H1 (cell line): Measurements from ENCODE around the gene EPHA5. TPM values are rescaled to one million over a fixed set of nuclear protein-coding genes. Genes with fewer than 3 reads are reported as not detected.

Experiments used
- CTCF ChIA-PET: fragments of 300-600 bp; sonication (Branson Sonifier 250); formaldehyde crosslinking; loops from one replicate; lab custom pipeline; 2021; ENCODE audit not compliant: partially characterized antibody; lab: Charles Lee
- POLR2A ChIA-PET: fragments of 300-600 bp; sonication (Branson Sonifier 250); formaldehyde crosslinking; loops from one replicate; lab custom pipeline; 2021; ENCODE audit warnings: inconsistent platforms; ENCODE audit not compliant: partially characterized antibody; lab: Charles Lee
- DNase-seq, 2 experiments: peaks; one replicate each; pipeline versions ENCODE4 v3.0.0 to v3.0.0-alpha.2; 2010 to 2022; ENCODE audit warnings: low spot score in 2 of 2, low read depth in 1 of 2, mixed read lengths in 1 of 2
- FAIRE-seq: peaks from 2 replicates; lab custom pipeline; 2011; peaks lifted over from hg19 to GRCh38; lab: Jason Lieb, UNC
- H2AFZ ChIP-seq: 2 replicates; pipeline ENCODE4 v1.8.1; 2012; ENCODE audit warnings: low read length, inconsistent platforms
- H2AK5ac ChIP-seq: 2 replicates; pipeline ENCODE4 v1.6.1; 2013; ENCODE audit warnings: low read depth, low read length
- H2BK120ac ChIP-seq: replicated peaks from 2 replicates; pipeline ENCODE3; 2013; ENCODE audit warnings: low read depth, low read length, inconsistent platforms
- H2BK12ac ChIP-seq: 2 replicates; pipeline ENCODE4 v1.6.1; 2013; ENCODE audit warnings: low read depth, low read length
- H2BK15ac ChIP-seq: 2 replicates; pipeline ENCODE4 v1.6.1; 2013; ENCODE audit warnings: low read length
- H2BK20ac ChIP-seq: 2 replicates; pipeline ENCODE4 v1.6.1; 2013; ENCODE audit warnings: low read length
- H2BK5ac ChIP-seq: 2 replicates; pipeline ENCODE4 v1.6.1; 2013; ENCODE audit warnings: low read depth, low read length
- H3K14ac ChIP-seq: 2 replicates; pipeline ENCODE4 v1.6.1; 2013; ENCODE audit warnings: inconsistent platforms; ENCODE audit not compliant: insufficient read length
- H3K18ac ChIP-seq: 2 replicates; pipeline ENCODE4 v1.6.1; 2013; ENCODE audit warnings: low read length; ENCODE audit errors: extremely low read depth
- H3K23ac ChIP-seq: 2 replicates; pipeline ENCODE4 v1.6.1; 2013; ENCODE audit warnings: inconsistent platforms; ENCODE audit not compliant: insufficient read length
- H3K23me2 ChIP-seq: 2 replicates; pipeline ENCODE4 v1.6.1; 2013; ENCODE audit warnings: low read depth, low read length
- H3K27ac ChIP-seq: 2 replicates; pipeline ENCODE4 v1.6.1; 2011; ENCODE audit warnings: low read depth, low read length, inconsistent platforms
- H3K27me3 ChIP-seq, 4 experiments: replicated peaks in 1 of 4; 1 replicate in 1 of 4; 2 replicates in 3 of 4; pipeline versions ENCODE4 v1.6.1 to v1.8.1; 2011 to 2013; ENCODE audit warnings: low read length in 3 of 4, mild to moderate bottlenecking in 3 of 4, inconsistent platforms in 2 of 4, mixed read lengths in 2 of 4, moderate library complexity in 1 of 4; ENCODE audit not compliant: control insufficient read depth in 3 of 4, insufficient read depth in 3 of 4; ENCODE audit errors: extremely low read depth in 1 of 4
- H3K36me3 ChIP-seq, 4 experiments: 2 replicates each; pipeline versions ENCODE4 v1.6.1 to v1.8.1; 2011 to 2013; ENCODE audit warnings: mild to moderate bottlenecking in 4 of 4, low read length in 3 of 4, moderate library complexity in 2 of 4, control low read depth in 1 of 4, inconsistent platforms in 1 of 4; ENCODE audit not compliant: insufficient read depth in 4 of 4, control insufficient read depth in 2 of 4
- H3K4ac ChIP-seq: replicated peaks from 2 replicates; pipeline ENCODE3; 2013; ENCODE audit warnings: low read length, low read depth, mixed read lengths, inconsistent platforms; ENCODE audit not compliant: insufficient read length
- H3K4me1 ChIP-seq, 4 experiments: replicated peaks in 1 of 4; 1 replicate in 1 of 4; 2 replicates in 3 of 4; pipeline versions ENCODE4 v1.6.1 to v1.8.1; 2011 to 2013; ENCODE audit warnings: low read length in 3 of 4, inconsistent platforms in 2 of 4, mixed read lengths in 1 of 4; ENCODE audit not compliant: insufficient read depth in 4 of 4, control insufficient read depth in 3 of 4
- H3K4me2 ChIP-seq, 2 experiments: 2 replicates each; pipeline versions ENCODE4 v1.6.1 to v1.8.1; 2011 to 2013; ENCODE audit warnings: low read depth in 2 of 2, low read length in 2 of 2, control low read depth in 1 of 2, inconsistent platforms in 1 of 2, mild to moderate bottlenecking in 1 of 2; ENCODE audit not compliant: insufficient read depth in 1 of 2
- H3K4me3 ChIP-seq, 4 experiments: fragments of 200-600, 300-600 bp in 1 of 4; sonication (generic), shearing (Covaris generic), sonication (Bioruptor Twin) in 1 of 4; 2 replicates each; pipeline versions ENCODE4 v1.5.1 to v1.8.1; 2011 to 2016; ENCODE audit warnings: low read length in 4 of 4, low read depth in 3 of 4, control low read depth in 2 of 4, inconsistent platforms in 2 of 4, mild to moderate bottlenecking in 2 of 4, mixed read lengths in 1 of 4, moderate library complexity in 1 of 4; ENCODE audit not compliant: insufficient read depth in 2 of 4; ENCODE audit errors: extremely low read depth in 1 of 4
- H3K56ac ChIP-seq: replicated peaks from 2 replicates; pipeline ENCODE3; 2013; ENCODE audit warnings: low read depth, mild to moderate bottlenecking, mixed read lengths, low read length, inconsistent platforms; ENCODE audit not compliant: insufficient read length
- H3K79me1 ChIP-seq: 2 replicates; pipeline ENCODE4 v1.6.1; 2013; ENCODE audit warnings: low read depth, low read length, control low read depth
- H3K79me2 ChIP-seq, 2 experiments: 2 replicates each; pipeline versions ENCODE4 v1.6.1 to v1.8.1; 2012 to 2013; ENCODE audit warnings: low read length in 2 of 2, mild to moderate bottlenecking in 2 of 2, inconsistent platforms in 1 of 2; ENCODE audit not compliant: insufficient read depth in 2 of 2, control insufficient read depth in 1 of 2
- H3K9ac ChIP-seq, 4 experiments: replicated peaks in 1 of 4; 1 replicate in 1 of 4; 2 replicates in 3 of 4; pipeline versions ENCODE4 v1.6.1 to v1.8.1; 2011 to 2013; ENCODE audit warnings: low read depth in 3 of 4, low read length in 3 of 4, control low read depth in 2 of 4, mild to moderate bottlenecking in 2 of 4, moderate library complexity in 2 of 4, inconsistent platforms in 1 of 4; ENCODE audit errors: extremely low read depth in 1 of 4
- H3K9me3 ChIP-seq, 2 experiments: 2 replicates each; pipeline versions ENCODE4 v1.6.1 to v1.8.1; 2012 to 2013; ENCODE audit warnings: mild to moderate bottlenecking in 2 of 2, moderate library complexity in 2 of 2, control low read depth in 1 of 2, inconsistent platforms in 1 of 2, low read depth in 1 of 2, low read length in 1 of 2, mixed read lengths in 1 of 2; ENCODE audit not compliant: insufficient read depth in 2 of 2
- H4K20me1 ChIP-seq, 2 experiments: replicated peaks in 1 of 2; 2 replicates each; pipeline versions ENCODE3 to v1.8.1; 2011 to 2013; ENCODE audit warnings: inconsistent platforms in 2 of 2, low read length in 2 of 2, mild to moderate bottlenecking in 1 of 2; ENCODE audit not compliant: insufficient read depth in 2 of 2, control insufficient read depth in 1 of 2
- H4K5ac ChIP-seq: 2 replicates; pipeline ENCODE4 v1.6.1; 2013; ENCODE audit warnings: low read length, low read depth, mixed read lengths, inconsistent platforms; ENCODE audit not compliant: insufficient read length
- H4K8ac ChIP-seq: 2 replicates; pipeline ENCODE4 v1.8.0; 2013; ENCODE audit warnings: mild to moderate bottlenecking, moderate library complexity, low read length, inconsistent platforms; ENCODE audit not compliant: insufficient read depth; ENCODE audit errors: extremely low read depth
- H4K91ac ChIP-seq: replicated peaks from 2 replicates; pipeline ENCODE3; 2013; ENCODE audit warnings: low read length, mixed read lengths, inconsistent platforms; ENCODE audit not compliant: insufficient read length
- BACH1 ChIP-seq: IDR thresholded peaks from 2 replicates; pipeline ENCODE4 v1.6.1; 2012; ENCODE audit warnings: low read length, improper control_type of control experiment
- BCL11A ChIP-seq, 2 experiments: IDR thresholded peaks; one replicate each; pipeline ENCODE4 v1.6.1; 2011; ENCODE audit warnings: low read depth in 2 of 2, low read length in 2 of 2, mild to moderate bottlenecking in 2 of 2
- CBX8 ChIP-seq: fragments of 300-800, 300-1000 bp; sonication (generic); IDR thresholded peaks from 2 replicates; pipeline ENCODE4 v1.7.1; 2016; ENCODE audit warnings: low read depth, low read length, borderline replicate concordance
- CHD1 ChIP-seq: IDR thresholded peaks from 2 replicates; pipeline ENCODE4 v1.6.1; 2012; ENCODE audit warnings: low read depth, low read length, improper control_type of control experiment
- CHD2 ChIP-seq: IDR thresholded peaks from 2 replicates; pipeline ENCODE4 v1.6.1; 2012; ENCODE audit warnings: low read length, improper control_type of control experiment
- GTF2F1 ChIP-seq: IDR thresholded peaks from 2 replicates; pipeline ENCODE4 v1.6.1; 2012; ENCODE audit warnings: low read depth, low read length, improper control_type of control experiment, borderline replicate concordance
- JUN ChIP-seq: IDR thresholded peaks from 2 replicates; pipeline ENCODE4 v1.6.1; 2011; ENCODE audit warnings: low read depth, mild to moderate bottlenecking, improper control_type of control experiment, low read length
- JUND ChIP-seq: IDR thresholded peaks from 2 replicates; pipeline ENCODE4 v1.6.1; 2011; ENCODE audit warnings: mild to moderate bottlenecking, improper control_type of control experiment, low read length
- KDM4A ChIP-seq: IDR thresholded peaks from one replicate; pipeline ENCODE4 v1.7.1; 2012; ENCODE audit warnings: low read depth, mild to moderate bottlenecking, moderate library complexity, low read length, inconsistent platforms; ENCODE audit not compliant: severe bottlenecking
- SIRT6 ChIP-seq: IDR thresholded peaks from one replicate; pipeline ENCODE4 v1.7.1; 2012; ENCODE audit warnings: low read length, inconsistent platforms
- SIX5 ChIP-seq: IDR thresholded peaks from 2 replicates; pipeline ENCODE4 v1.6.1; 2011; ENCODE audit warnings: mild to moderate bottlenecking, low read depth, low read length
- SP1 ChIP-seq: IDR thresholded peaks from 2 replicates; pipeline ENCODE4 v1.6.1; 2011; ENCODE audit warnings: low read depth, low read length
- SP4 ChIP-seq: IDR thresholded peaks from 2 replicates; pipeline ENCODE4 v1.6.1; 2012; ENCODE audit warnings: low read length, inconsistent platforms
- SRF ChIP-seq: IDR thresholded peaks from 2 replicates; pipeline ENCODE4 v1.6.1; 2011; ENCODE audit warnings: mild to moderate bottlenecking, low read depth, low read length, moderate library complexity
- WGBS, 2 experiments: shearing (Covaris generic) in 1 of 2; methylation state at CpG; one replicate each; pipeline versions ENCODE4 v1.1.6 to v1.1.7; 2013 to 2015; ENCODE audit warnings: low lambda C conversion rate in 2 of 2, mixed read lengths in 2 of 2, inconsistent platforms in 1 of 2, low coverage in 1 of 2, missing lambda C conversion rate in 1 of 2; ENCODE audit not compliant: insufficient replicate concordance in 2 of 2, insufficient coverage in 1 of 2, insufficient read length in 1 of 2; ENCODE audit errors: extremely low coverage in 1 of 2, missing lambda C conversion rate in 1 of 2; 5-methylcytosine and 5-hydroxymethylcytosine counted together
- polyA plus RNA-seq, 7 experiments: library from polyadenylated mRNA; depleted of rRNA in 3 of 7; stranded (reverse) in 5 of 7; unstranded in 2 of 7; fragments of >200 nt in 5 of 7; fragments of 200-250 nt in 2 of 7; gene quantifications; 1 replicate in 5 of 7; 2 replicates in 1 of 7; 4 replicates in 1 of 7; pipeline versions ENCODE4 v1.2.1 to v1.2.3, GENCODE V29; 2011 to 2013; ENCODE audit warnings: missing spikeins in 2 of 7, mixed read lengths in 2 of 7
- total RNA-seq: library from RNA; stranded (reverse); fragmentation: NEBNext Ultra II Directional; extraction: Animal tissue kit (Norgen Biotek cat#: 25700); gene quantifications from 2 replicates; pipeline ENCODE4 v1.2.1, GENCODE V29; 2021
- TF ChIP-seq, protein P1 (sequence below): IDR thresholded peaks from 2 replicates; pipeline ENCODE4 v1.6.1; 2011; ENCODE audit warnings: low read length, improper control_type of control experiment

EPHA5 gene
- total and polyA plus RNA-seq, 2 of the 8 experiments (the other 6 are each of a cell fraction or from before 2014, with no cell fraction given), result 0.03 to 0.11 TPM

DNA sequence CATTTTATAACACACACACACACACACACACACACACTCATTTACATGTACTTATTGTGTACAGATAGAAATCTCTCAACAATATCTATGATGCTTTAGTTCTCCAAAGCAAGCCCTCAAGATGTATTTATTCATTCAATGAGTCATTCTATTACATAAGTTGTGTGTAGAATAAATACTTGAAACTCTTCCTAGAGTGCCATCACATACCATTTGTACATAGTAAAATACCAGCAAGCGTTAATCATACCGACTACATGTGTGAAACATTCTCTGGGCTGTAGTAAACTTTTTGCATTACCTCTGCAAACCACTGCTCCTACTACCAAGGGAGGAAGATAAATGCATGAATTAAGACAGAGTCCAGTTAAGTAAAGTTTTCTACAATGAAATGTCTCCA is 70.9 kb downstream of the EPHA5 start:
- H3K4me2 ChIP-seq, result no peak overlapping the region
- no peak overlapping the region for H2BK12ac ChIP-seq
- TF ChIP-seq GTF2F1, result no peak
- TF ChIP-seq SIRT6, result no peak
- no peak for TF ChIP-seq SP4
- TF ChIP-seq JUND, result no peak
- no peak for TF ChIP-seq CHD2
- TF ChIP-seq BACH1, result no peak
- TF ChIP-seq, protein P1, sequence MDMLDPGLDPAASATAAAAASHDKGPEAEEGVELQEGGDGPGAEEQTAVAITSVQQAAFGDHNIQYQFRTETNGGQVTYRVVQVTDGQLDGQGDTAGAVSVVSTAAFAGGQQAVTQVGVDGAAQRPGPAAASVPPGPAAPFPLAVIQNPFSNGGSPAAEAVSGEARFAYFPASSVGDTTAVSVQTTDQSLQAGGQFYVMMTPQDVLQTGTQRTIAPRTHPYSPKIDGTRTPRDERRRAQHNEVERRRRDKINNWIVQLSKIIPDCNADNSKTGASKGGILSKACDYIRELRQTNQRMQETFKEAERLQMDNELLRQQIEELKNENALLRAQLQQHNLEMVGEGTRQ, result no peak
- no peak for TF ChIP-seq CHD1
- no peak for TF ChIP-seq BCL11A (IDR thresholded peaks at IDR 0.05; ENCODE audit: low read depth in 2 of 2, low read length in 2 of 2)
- TF ChIP-seq SIX5, result no peak
- TF ChIP-seq JUN, result no peak
- no peak for TF ChIP-seq SP1
- no peak for TF ChIP-seq KDM4A
- no peak for TF ChIP-seq SRF
- no peak for TF ChIP-seq CBX8
- no peak overlapping the region for H3K14ac ChIP-seq
- no peak overlapping the region for H2BK20ac ChIP-seq
- H3K79me1 ChIP-seq, result no peaks in the 10 kb centered on the region
- no peak overlapping the region for H3K27ac ChIP-seq
- H2BK15ac ChIP-seq, result no peak overlapping the region
- no peak overlapping the region for H2BK5ac ChIP-seq
- H3K18ac ChIP-seq, result no peak overlapping the region
- H2BK120ac ChIP-seq, result no peak overlapping the region
- no peaks in the 10 kb centered on the region for H3K4me1 ChIP-seq
- H3K4ac ChIP-seq, result no peak overlapping the region
- H3K27me3 ChIP-seq, result no peaks in the 10 kb centered on the region
- DNase-seq (no peak), FAIRE-seq (no peak)
- no peak overlapping the region for H2AFZ ChIP-seq
- no peak overlapping the region for H4K5ac ChIP-seq
- H3K23me2 ChIP-seq, result no peaks in the 10 kb centered on the region; the same call in 1 of the 2 replicates
- no peak overlapping the region for H3K4me3 ChIP-seq
- POLR2A ChIA-PET, result no interaction called here
- H4K91ac ChIP-seq, result no peak overlapping the region
- H3K9me3 ChIP-seq, result no peaks in the 10 kb centered on the region
- no peak overlapping the region for H3K56ac ChIP-seq
- no peaks in the 10 kb centered on the region for H4K20me1 ChIP-seq
- no peak overlapping the region for H3K9ac ChIP-seq
- H3K79me2 ChIP-seq, result no peaks in the 10 kb centered on the region
- WGBS, 2 experiments, result 95% methylated on average over 2 of the region's 2 CpGs; no CpG with 5 or more reads in 1 of the 2 experiments
- H2AK5ac ChIP-seq, result no peak overlapping the region
- CTCF ChIA-PET, result no interaction called here
- H4K8ac ChIP-seq, result no peak overlapping the region
- no peaks in the 10 kb centered on the region for H3K36me3 ChIP-seq
- H3K23ac ChIP-seq, result no peak overlapping the region
